HG02981 (cell line): Measurements from ENCODE around the gene NRG2.

ENCODE experiments used
- ATAC-seq: cut with Tn5 transposase; IDR thresholded peaks from one replicate; pipeline ENCODE4 v1.9.1; 2021; ENCODE audit warnings: mild to moderate bottlenecking, moderate library complexity; ENCODE audit not compliant: unreplicated experiment

The NRG2 gene

GRCh38 chr5:139804800-139805397 lies 238.2 kb downstream of the NRG2 start:
- no peak for ATAC-seq

GRCh38 chr5:139803978-139804377 lies 239.1 kb downstream of the NRG2 start:
- ATAC-seq = no peak

DNA sequence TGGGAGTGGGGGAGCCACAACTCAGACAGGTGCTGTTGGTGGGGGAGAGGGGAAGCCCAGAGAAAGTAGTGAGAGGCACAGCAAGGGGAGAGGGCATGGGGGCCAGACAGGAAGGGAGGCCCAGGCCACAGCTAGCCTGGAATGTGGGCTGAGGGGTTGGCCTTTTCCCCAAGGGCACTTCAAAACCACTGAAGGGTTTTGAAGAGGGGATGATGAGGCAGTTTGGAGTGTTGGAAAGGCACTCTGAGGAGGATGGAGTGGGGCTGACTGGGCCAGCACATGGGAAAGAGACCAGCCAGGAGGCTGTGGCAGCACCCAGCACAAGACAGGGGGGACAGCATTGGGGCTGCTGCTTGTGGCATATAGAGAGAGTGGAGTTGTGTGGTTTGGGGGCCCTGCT lies 243.7 kb downstream of the NRG2 start:
- no peak for ATAC-seq

DNA sequence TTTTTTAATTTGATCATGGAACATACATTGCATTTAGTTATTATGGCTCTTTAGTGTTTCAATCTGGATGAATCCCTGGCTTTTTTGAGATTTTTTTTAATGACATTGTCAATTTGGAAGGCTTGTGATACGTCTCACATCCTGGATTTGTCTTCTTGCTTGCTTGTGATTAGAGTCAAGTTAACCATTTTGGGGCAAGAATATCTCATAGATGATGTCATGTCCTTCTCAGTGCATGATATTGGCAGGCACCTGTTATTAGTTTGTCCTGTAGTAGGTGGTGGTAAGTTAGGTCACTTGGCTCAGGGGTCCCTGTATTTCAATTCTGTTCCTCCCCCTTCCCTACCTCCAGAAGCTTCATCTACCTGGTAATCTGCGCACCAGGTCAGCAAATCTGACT lies 244.2 kb downstream of the NRG2 start:
- no peak for ATAC-seq

DNA sequence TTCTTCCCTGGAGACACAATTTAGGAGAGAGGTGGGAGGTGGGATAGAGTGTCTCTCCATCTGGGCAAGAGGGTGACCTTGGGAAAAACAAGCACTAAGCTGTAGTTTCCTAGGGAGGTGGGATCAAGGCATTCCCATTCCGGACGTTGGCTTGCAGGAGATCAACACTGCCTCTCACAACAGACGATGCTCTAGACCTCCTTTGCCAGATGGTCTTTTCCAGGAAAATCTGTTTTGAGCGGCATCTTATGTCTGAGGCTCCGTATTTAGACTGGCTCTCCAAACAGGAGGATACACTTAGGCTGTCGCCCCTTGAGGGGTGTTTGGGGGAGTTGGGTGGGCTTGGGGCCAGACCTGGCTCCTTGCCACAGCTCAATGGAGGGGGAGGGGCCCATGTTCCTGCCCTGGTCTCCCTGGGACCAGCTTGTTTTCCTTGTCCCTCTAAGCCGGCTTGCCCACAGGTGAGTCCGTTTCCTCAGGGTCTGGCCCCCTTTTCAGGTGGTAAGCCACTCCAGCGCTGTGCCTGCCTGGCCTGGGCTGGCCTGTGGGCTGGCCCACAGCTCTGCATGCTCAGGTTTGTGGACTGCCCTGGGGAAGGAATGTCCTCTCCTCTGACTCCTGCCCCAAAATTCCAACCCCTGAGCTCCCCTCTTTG lies 245.1 kb downstream of the NRG2 start:
- no peak for ATAC-seq

GRCh38 chr5:139797335-139797734 lies 245.8 kb downstream of the NRG2 start:
- no peak for ATAC-seq
